Activated T-cell treated with anti-CD3 and anti-CD28 coated beads for 24 hours (primary cell): ENCODE data around the gene ISCA2.

ENCODE experiments used
- DNase-seq: peaks from one replicate; pipeline ENCODE4 v3.0.0-alpha.2; 2020; ENCODE audit warnings: low read depth

ISCA2 gene

DNA sequence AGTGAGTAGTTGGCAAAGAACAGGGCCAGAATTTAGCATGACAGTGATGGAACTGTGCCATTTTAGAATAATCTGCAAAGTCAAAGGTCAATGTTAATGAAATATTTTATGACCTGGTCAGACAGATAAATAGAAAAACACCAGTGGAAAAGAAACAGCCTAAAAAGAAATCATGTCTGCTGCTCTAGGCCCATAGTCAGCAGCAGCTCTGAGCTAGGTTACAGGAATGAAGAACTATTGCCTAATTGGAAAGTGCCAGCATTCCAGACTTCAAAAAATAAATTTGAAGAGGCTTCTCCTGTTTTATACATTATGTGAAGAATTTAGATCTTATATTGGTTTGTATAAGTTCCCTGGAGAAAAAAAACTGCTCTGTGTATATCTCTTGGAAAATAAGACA, 10.2 kb upstream of the ISCA2 start:
- DNase-seq, result no peak

DNA sequence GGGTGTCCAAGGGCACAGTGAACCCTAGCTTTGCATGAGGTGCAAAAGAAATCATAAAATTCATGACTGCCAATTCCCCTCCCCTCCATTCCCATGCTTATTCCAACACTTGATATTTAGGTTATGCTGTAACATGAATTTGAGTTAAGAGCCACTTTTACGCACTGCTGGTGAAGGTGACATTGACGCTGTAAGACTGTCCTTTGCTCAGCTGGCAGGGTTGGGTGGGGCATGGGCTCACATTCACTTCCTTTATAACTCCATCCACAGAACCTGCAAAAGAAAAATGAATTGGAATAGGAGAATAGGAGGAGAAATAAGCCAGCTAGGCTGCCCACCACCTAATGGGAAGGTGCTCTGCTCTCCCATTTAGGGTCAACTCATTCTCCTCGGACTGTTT, 7.4 kb upstream of the ISCA2 start:
- DNase-seq, result no peak

DNA sequence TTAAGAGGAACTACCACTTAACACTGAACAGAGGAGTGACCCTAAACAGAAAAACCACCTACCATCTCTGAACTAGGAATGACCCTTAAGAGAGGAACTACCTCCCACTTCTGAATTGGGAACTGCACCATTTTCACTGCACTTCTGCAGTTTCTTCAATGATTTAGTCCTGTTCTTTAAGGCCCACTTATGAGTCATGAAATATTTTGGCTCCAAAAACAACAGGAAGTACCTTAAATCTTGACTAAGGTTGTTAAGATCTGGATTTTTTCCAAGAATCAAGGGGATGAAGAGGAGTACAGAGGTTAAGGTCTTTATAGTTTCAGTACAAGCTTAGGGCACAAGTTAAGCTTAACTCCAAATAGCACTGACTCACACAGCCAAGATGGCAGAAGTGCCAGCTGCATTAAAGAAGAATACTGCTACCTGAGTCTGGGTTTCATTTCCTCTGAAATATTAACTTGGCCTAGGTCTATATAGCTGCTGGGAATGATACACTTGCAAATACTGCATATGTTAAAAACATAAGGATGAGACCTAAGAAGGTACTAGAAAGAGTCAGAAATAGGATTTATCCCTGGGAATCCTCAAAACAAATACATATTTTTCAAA, 4.7 kb upstream of the ISCA2 start:
- no peak for DNase-seq

DNA sequence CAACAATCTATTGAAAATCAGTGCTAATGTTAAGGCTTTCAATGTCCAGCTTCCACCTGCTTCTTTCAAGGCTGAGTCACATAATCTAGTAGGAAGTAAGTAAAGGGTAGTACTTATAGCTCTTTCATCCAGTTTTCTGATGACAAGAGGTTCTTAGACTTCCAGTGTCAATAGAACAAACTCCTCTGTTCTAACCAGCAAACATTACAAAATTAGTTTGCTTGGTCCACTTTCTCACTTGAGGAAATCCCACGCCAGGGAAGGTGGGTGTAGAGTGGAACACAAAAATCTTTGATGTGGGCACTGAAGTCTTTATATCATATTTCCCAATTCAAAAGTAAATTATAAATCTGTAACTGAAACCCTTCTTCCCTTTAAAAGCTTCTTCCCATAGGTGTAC, 3.1 kb upstream of the ISCA2 start:
- no peak for DNase-seq

DNA sequence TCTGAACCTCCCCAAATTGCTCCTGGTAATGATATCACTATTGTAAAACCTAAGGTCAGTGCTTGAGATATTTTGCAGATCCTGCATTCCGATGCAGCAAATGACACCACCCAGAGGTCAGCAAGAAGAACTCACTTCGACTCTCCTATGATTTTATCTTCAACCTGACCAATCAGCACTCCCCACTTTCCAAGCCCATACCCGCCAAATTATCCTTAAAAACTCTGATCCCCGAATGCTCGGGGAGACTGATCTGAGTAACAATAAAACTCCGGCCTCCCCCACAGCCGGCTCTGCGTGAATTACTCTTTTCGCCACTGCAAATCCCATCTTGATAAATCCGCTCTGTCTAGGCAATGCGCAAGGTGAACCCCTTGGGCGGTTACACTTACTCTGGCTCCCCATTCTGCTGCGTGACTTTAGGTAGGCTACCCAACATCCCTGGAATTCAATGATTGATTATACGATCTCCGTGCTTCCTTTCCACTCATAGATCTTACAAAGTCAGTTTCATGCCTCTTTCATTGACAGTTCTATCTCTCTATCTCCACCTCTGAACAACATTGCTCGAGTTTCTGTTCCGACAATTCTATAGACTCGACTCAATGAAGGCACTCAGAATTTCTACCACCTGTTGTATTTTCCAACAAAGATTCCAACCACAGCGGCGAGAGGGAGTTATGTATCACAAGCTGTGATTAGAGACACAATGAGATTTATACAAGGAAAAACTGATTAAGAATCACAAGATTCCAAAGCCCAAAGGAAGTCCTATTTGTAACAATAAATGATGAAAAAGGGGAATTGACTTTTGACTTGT, 1.4 kb upstream of the ISCA2 start:
- DNase-seq, result no peak

DNA sequence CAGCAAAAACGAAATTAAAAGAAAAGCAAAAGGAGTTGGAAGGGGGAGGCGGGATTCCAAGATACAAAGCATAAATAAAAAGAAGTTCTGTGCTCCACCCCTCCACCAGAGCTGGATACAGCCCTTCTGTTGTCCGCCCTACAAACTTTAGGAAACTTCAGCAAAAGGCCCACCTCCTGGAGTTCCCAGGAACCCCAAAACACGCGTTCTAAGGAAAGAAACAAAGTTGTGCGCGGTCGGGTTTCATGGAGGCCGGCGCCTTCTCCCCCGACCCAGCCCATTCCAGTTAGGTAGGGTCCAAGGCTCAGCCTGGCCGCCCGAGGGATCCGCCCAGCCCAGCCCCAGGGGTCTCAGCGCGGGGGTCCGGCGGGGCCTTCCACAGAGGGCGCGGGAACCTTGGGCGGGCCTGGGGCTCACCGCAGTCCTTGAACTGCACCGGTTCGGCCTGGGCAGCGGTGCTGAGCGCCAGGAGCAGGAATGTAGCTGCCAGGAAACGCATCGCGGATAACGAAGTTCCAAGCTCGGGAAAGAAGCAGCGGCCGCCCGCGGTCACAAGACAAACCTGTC, 706 bp upstream of the ISCA2 start, which contains the start of gene NPC2:
NPC2 (minus strand) TSS at position 530 of the 567 bp plus-strand sequence; CDS start at position 499, 31 bp downstream.
- DNase-seq, result no peak

DNA sequence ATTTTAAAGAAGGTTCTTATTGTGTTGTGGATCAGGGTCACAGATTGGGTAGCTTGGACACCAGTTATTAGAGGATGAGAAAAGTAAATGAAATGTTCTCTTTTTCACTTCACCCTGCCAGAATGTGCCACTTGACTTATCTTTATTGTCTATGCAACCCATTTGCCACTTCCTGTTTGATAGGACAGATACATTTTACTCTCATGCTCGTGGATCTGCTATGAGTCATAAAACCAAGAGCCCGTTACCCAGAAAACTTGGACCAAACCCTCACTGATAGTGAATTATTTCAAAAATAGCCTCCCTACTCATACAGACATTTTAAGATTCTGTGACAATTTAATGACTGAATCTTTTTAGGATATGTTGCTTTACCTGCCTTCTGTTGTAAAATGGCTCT, 1.8 kb downstream of the ISCA2 start:
- DNase-seq, result no peak

DNA sequence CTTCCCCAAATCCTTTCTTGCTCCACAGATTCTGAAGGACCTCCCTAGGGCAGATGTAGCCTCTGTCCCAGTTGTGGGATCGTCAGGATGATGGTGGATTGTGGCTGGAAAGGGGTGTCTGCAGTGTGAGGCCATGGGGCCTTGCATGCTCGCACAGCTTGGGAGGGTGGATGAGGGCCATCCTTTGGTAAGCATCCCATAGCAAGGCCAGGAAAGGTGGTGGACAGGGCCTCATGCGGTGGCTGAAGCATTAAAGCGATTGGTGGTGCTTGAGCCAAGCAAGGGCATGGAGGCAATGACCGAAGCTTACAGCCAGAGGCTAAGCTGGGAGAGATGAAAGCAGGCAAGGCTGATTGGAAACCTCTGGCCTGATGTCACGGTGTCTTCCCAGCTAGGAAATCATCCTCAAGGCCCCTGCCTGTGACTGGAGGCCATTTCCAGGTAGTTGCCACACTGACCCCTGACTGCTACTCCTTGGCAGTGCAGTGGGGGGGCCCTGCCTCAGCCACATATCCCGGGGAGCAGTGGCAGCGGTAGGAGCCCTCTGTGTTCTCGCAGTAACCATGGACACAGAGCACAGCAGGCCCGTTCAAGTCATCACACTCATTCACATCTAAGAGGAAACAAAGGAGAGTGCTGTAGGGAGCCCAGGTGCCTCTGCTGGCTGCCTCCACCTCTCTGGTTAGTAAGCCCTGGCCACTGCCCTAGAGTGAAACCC, 7.0 kb downstream of the ISCA2 start:
- DNase-seq, result no peak

DNA sequence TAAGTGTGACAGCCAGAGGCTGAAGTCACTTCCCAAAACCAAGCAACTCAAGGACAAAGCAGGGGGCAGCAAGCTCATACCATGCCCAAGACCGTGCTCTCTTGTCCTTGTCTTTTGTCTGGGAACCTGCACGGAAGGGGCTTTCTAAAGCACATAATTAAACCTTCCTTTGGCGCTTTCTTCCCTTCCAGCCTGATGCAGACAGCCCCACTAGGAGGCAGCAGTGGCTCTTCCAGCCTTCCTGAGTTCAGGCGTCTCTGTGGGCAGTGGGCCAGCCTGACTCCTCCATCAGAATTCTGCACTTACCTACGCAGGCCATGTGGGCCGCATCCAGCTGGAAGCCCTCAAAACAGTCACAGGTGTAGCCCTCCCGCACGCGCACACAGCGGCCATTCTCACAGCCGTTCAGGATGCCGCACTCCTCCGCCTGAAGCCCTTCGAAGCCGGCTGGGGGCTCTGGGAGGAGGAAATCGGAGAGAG, 7.6 kb downstream of the ISCA2 start:
- no peak for DNase-seq

DNA sequence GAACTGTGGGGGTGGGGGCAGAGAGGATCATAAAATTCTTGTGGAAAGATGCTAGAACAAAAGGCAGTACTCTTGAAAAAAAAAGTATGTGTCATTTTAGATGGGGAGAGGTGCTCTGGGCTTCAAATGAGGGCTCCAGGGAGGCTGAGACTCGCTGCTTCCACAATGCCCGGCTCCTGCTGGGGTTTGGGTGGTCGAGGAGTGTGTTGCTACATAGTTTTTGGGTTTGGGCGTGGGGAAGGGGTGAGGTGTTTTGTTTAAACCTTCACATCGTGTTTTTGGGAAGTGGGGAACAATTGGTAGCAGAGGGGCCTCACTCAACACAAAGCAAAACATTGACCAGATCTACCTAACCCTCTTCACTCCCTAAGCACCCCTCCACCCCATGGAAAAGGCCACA, 8.1 kb downstream of the ISCA2 start:
- no peak for DNase-seq

DNA sequence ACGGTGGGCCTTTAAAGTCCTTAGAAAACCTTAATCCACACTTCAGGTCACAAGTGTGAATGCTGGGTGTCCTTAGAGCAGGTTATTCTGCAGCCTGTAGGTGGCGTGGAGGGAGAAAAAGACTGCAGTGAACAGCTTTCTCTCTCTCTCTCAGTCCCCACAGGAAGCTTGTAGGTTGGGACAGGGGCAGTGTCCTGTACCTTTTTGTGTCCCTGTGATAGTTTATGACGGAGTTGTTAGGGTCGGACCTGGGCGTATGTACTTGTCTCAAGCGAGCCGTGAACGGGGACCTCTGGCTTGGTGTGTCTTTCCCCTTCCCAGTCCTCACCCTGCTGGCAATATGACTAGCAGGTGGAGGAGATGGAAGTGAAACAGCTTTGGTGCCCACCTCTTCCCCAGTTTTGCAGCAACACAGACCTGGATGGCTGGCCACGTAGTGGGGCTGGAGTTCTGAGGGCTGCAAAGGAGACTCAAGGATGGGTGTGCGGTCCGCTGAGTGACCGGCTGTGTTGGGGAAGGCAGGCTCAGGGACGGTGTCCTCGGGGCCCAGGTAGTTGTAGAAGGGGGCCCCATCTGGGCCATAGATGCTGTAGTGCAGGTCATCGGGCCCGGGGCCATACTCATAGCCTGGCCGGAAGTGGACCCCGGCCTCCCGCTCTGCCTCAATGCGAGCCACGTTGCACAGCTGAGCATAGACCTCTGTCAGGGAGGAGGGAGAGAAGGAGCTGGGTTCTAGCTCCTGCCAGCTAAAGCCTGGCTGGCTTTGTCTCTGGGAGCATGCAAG, 8.9 kb downstream of the ISCA2 start:
- DNase-seq, result no peak

DNA sequence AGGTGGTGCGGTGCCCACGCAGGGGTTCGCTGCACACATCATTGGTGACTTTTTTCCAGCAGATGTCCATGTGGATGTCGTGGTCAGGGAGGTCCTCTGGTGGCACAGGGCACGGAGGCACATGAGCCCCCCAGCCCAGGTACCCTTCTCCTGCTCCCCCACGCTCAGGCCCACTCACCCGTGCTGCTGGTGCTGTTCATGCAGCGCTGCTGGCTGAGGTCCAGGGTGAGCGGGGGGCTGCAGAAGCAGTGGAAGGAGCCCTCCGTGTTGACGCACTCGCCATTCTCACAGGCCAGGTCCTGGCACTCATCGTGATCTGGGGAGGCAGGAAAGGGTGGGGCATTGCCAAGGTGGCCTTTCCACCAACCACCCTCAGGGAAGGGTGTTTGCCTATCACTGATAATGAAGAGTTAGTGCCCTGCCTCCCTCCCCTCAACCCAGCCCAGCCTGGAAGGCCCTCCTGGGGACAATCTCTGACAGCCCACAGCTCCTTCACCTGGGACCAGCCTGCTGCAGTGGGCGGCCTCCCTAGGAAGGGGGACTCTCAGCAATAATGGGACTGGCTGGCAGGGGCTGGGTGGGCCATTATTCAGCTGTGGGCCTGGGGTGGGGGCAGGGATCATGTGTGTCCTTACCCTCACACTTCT, 9.8 kb downstream of the ISCA2 start:
- DNase-seq, result no peak

DNA sequence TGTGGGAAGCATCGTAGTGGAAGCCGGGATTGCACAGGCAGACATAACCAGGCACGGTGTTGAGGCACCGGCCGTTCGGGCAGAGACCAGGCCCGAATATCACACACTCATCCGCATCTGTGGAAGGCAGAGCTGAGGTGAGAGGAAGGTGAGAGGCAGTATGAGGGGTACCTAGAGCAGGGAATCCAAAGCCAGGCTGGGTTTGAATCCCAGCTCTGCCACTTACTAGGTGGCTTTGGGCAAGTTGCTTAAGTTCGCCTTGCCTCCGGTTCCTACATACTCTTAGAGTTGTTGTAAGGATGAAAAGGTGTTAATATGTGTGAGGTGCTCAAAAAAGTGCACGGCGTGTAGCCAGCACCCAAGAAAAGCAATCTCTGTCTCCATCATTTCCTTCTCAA, 10.4 kb downstream of the ISCA2 start:
- no peak for DNase-seq

DNA sequence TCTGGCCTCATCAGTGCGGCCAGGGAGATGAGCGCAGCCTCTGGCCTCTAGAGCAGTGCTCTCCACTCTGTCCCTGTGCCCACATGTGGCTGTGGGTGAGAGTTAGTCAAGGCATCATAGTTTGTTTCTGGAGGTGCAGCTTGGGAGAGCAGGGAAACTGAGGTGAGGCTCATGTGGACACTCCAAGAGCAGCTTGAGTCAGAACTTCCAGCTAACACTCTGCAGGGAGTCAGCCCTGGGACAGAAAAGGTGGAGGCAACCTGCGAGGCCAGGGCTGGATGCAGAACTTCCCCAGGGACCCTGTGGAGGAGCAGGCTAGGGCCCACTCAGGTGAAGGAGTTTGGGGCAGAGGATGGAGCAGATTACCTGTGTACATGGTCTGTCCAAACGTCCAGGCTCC, 10.8 kb downstream of the ISCA2 start:
- DNase-seq, result no peak

DNA sequence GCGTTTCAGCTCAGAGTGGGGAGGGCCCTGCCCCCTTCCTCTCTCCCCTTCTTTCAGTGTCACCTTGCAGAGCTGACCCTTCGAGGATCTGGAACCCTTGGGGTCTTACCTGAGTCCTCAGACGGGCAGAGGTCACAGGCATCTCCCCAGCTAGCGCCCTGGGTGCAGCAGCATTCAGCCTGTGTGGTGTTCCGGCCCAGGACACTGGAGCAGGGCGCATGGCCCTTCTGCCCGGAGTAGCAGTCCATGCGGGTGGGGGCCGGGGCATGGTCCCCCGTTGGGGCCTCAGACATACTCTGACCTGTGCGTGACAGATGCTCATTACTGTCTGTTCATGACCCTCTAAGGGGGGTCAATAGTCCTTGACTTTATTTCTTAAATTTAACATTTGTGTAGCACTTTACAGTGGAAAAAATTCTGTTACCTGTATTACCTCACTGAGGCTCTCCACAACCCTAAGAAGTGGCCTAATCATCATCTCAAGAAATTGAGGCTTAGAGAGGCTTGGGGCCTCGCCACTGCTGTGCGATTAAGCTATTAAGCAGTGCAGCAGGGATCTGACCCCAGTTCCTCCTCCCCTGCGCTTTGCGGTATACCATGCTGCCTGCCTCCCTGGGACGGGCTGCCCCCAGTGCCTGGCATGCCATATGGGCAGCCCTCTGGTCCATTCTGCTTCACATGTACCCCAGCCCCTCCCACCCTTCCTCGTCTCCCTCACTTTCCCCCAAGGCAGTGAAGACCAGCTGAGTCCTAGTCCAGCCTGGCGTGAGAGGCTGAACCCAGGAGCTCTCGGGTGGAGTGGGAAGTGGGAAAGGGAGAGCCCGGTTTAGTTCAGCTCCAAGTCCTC, 11.5 kb downstream of the ISCA2 start:
- no peak for DNase-seq

DNA sequence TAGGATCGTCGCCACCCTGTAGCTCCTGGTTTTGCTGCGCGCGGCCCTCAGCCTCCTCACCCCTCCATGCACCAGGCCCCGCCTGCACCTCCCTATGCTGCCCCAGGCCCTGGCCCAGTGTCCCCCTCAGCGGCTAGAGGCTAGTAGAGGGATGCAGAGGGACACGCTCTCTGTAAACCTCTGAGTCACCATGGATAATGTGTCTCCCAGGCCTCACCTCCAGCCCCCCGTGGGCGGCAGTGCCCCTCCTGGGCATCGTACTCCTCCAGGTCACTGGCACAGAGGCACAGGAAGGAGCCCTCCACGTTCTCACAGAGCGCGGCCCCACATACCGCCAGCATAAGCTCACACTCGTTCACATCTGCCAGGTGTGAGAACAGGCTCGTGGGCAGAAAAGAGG, 12.3 kb downstream of the ISCA2 start:
- DNase-seq, result no peak

DNA sequence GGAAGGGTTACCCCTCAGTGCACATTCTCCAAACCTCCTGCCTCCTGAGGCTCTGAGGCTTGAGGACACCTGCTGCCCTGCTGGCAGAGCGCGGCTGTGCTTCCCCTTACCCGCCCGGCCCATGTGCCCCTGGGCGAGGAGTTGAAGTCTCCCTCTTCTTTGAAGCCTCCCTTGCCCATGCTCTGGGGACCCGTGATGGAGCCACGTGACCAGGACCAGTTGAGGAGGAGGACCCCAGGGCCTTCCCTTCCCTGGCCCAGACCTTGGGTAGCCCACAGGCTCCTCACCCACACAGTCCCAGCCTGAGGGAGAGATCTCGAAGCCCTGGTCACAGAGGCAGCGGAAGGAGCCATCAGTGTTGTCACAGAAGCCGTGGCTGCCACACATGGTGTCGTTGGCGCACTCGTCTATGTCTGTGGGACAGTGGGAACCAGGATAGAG, 12.9 kb downstream of the ISCA2 start:
- DNase-seq, result no peak

DNA sequence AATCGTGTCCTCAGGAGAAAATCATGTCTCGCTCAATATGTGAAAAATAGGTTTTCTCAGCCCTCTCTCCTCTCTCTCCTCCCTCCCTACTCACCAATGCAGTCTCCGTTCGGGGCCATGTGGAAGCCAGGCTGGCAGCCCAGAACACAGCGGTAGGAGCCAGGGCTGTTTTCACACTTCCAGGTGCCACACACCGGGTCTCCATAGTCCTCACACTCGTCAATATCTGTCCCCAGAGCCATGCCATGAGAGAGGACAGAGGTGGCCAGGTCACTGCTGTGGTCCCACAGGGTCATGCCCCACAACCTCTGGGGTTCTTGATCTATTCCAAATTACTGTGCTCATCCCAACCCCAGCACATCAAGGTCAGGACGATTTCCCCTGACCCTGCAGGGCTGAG, 13.5 kb downstream of the ISCA2 start:
- DNase-seq, result no peak

DNA sequence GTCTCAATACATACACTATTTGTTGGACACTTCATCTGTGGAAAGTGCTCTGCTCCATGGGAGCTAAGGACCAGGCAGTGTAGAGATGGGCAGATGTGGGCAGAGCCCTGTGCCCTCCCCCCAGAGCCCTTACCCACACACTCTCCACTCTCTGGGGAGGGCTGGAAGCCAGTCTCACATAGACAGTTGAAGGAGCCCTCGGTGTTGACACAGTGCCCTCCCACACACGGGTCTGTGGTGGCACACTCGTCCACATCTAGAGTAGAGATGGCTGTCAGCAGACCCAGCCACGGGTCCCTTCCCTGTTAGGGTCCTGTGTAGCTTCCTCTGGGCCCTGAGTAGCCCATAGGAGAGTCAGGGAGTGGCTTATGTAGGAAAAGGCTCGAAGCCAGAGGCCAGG, 14.3 kb downstream of the ISCA2 start:
- no peak for DNase-seq

DNA sequence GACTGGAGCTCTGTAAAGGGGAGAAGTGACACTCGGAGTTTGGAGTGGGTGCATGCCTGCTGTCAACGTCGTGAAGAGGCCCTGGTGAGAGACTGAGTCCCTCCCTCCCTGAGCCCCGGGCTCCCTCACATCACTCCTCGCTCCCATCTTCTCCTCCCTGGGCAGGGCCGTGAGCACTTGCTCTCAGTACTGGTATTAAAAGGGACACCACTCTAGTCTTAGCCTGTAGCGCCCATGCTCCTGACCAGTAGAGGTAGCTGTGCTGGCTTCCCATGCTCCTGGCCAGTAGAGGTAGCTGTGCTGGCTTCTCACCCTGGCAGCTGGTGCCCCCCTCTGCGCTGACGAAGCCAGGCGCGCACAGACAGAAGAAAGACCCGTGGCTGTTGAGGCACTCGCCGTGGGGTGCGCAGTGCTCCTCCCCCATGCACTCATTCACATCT, 14.7 kb downstream of the ISCA2 start:
- DNase-seq, result no peak
